H1 (cell line): ENCODE results near the gene PHC3. TPM values are rescaled to one million over a fixed set of nuclear protein-coding genes. Genes with fewer than 3 reads are reported as not detected.

Experiments
- CTCF ChIA-PET: fragments of 300-600 bp; sonication (Branson Sonifier 250); formaldehyde crosslinking; loops from one replicate; lab custom pipeline; 2021; ENCODE audit not compliant: partially characterized antibody; lab: Charles Lee
- POLR2A ChIA-PET: fragments of 300-600 bp; sonication (Branson Sonifier 250); formaldehyde crosslinking; loops from one replicate; lab custom pipeline; 2021; ENCODE audit warnings: inconsistent platforms; ENCODE audit not compliant: partially characterized antibody; lab: Charles Lee
- DNase-seq, 2 experiments: peaks; one replicate each; pipeline versions ENCODE4 v3.0.0 to v3.0.0-alpha.2; 2010 to 2022; ENCODE audit warnings: low spot score in 2 of 2, low read depth in 1 of 2, mixed read lengths in 1 of 2
- FAIRE-seq: peaks from 2 replicates; lab custom pipeline; 2011; peaks lifted over from hg19 to GRCh38; lab: Jason Lieb, UNC
- H2AFZ ChIP-seq: 2 replicates; pipeline ENCODE4 v1.8.1; 2012; ENCODE audit warnings: low read length, inconsistent platforms
- H2AK5ac ChIP-seq: 2 replicates; pipeline ENCODE4 v1.6.1; 2013; ENCODE audit warnings: low read depth, low read length
- H2BK120ac ChIP-seq: replicated peaks from 2 replicates; pipeline ENCODE3; 2013; ENCODE audit warnings: low read depth, low read length, inconsistent platforms
- H2BK12ac ChIP-seq: 2 replicates; pipeline ENCODE4 v1.6.1; 2013; ENCODE audit warnings: low read depth, low read length
- H2BK15ac ChIP-seq: 2 replicates; pipeline ENCODE4 v1.6.1; 2013; ENCODE audit warnings: low read length
- H2BK20ac ChIP-seq: 2 replicates; pipeline ENCODE4 v1.6.1; 2013; ENCODE audit warnings: low read length
- H2BK5ac ChIP-seq: 2 replicates; pipeline ENCODE4 v1.6.1; 2013; ENCODE audit warnings: low read depth, low read length
- H3K14ac ChIP-seq: 2 replicates; pipeline ENCODE4 v1.6.1; 2013; ENCODE audit warnings: inconsistent platforms; ENCODE audit not compliant: insufficient read length
- H3K18ac ChIP-seq: 2 replicates; pipeline ENCODE4 v1.6.1; 2013; ENCODE audit warnings: low read length; ENCODE audit errors: extremely low read depth
- H3K23ac ChIP-seq: 2 replicates; pipeline ENCODE4 v1.6.1; 2013; ENCODE audit warnings: inconsistent platforms; ENCODE audit not compliant: insufficient read length
- H3K23me2 ChIP-seq: 2 replicates; pipeline ENCODE4 v1.6.1; 2013; ENCODE audit warnings: low read depth, low read length
- H3K27ac ChIP-seq: 2 replicates; pipeline ENCODE4 v1.6.1; 2011; ENCODE audit warnings: low read depth, low read length, inconsistent platforms
- H3K27me3 ChIP-seq, 4 experiments: replicated peaks in 1 of 4; 1 replicate in 1 of 4; 2 replicates in 3 of 4; pipeline versions ENCODE4 v1.6.1 to v1.8.1; 2011 to 2013; ENCODE audit warnings: low read length in 3 of 4, mild to moderate bottlenecking in 3 of 4, inconsistent platforms in 2 of 4, mixed read lengths in 2 of 4, moderate library complexity in 1 of 4; ENCODE audit not compliant: control insufficient read depth in 3 of 4, insufficient read depth in 3 of 4; ENCODE audit errors: extremely low read depth in 1 of 4
- H3K36me3 ChIP-seq, 4 experiments: 2 replicates each; pipeline versions ENCODE4 v1.6.1 to v1.8.1; 2011 to 2013; ENCODE audit warnings: mild to moderate bottlenecking in 4 of 4, low read length in 3 of 4, moderate library complexity in 2 of 4, control low read depth in 1 of 4, inconsistent platforms in 1 of 4; ENCODE audit not compliant: insufficient read depth in 4 of 4, control insufficient read depth in 2 of 4
- H3K4ac ChIP-seq: replicated peaks from 2 replicates; pipeline ENCODE3; 2013; ENCODE audit warnings: low read length, low read depth, mixed read lengths, inconsistent platforms; ENCODE audit not compliant: insufficient read length
- H3K4me1 ChIP-seq, 4 experiments: replicated peaks in 1 of 4; 1 replicate in 1 of 4; 2 replicates in 3 of 4; pipeline versions ENCODE4 v1.6.1 to v1.8.1; 2011 to 2013; ENCODE audit warnings: low read length in 3 of 4, inconsistent platforms in 2 of 4, mixed read lengths in 1 of 4; ENCODE audit not compliant: insufficient read depth in 4 of 4, control insufficient read depth in 3 of 4
- H3K4me2 ChIP-seq, 2 experiments: 2 replicates each; pipeline versions ENCODE4 v1.6.1 to v1.8.1; 2011 to 2013; ENCODE audit warnings: low read depth in 2 of 2, low read length in 2 of 2, control low read depth in 1 of 2, inconsistent platforms in 1 of 2, mild to moderate bottlenecking in 1 of 2; ENCODE audit not compliant: insufficient read depth in 1 of 2
- H3K4me3 ChIP-seq, 4 experiments: fragments of 200-600, 300-600 bp in 1 of 4; sonication (generic), shearing (Covaris generic), sonication (Bioruptor Twin) in 1 of 4; 2 replicates each; pipeline versions ENCODE4 v1.5.1 to v1.8.1; 2011 to 2016; ENCODE audit warnings: low read length in 4 of 4, low read depth in 3 of 4, control low read depth in 2 of 4, inconsistent platforms in 2 of 4, mild to moderate bottlenecking in 2 of 4, mixed read lengths in 1 of 4, moderate library complexity in 1 of 4; ENCODE audit not compliant: insufficient read depth in 2 of 4; ENCODE audit errors: extremely low read depth in 1 of 4
- H3K56ac ChIP-seq: replicated peaks from 2 replicates; pipeline ENCODE3; 2013; ENCODE audit warnings: low read depth, mild to moderate bottlenecking, mixed read lengths, low read length, inconsistent platforms; ENCODE audit not compliant: insufficient read length
- H3K79me1 ChIP-seq: 2 replicates; pipeline ENCODE4 v1.6.1; 2013; ENCODE audit warnings: low read depth, low read length, control low read depth
- H3K79me2 ChIP-seq, 2 experiments: 2 replicates each; pipeline versions ENCODE4 v1.6.1 to v1.8.1; 2012 to 2013; ENCODE audit warnings: low read length in 2 of 2, mild to moderate bottlenecking in 2 of 2, inconsistent platforms in 1 of 2; ENCODE audit not compliant: insufficient read depth in 2 of 2, control insufficient read depth in 1 of 2
- H3K9ac ChIP-seq, 4 experiments: replicated peaks in 1 of 4; 1 replicate in 1 of 4; 2 replicates in 3 of 4; pipeline versions ENCODE4 v1.6.1 to v1.8.1; 2011 to 2013; ENCODE audit warnings: low read depth in 3 of 4, low read length in 3 of 4, control low read depth in 2 of 4, mild to moderate bottlenecking in 2 of 4, moderate library complexity in 2 of 4, inconsistent platforms in 1 of 4; ENCODE audit errors: extremely low read depth in 1 of 4
- H3K9me3 ChIP-seq, 2 experiments: 2 replicates each; pipeline versions ENCODE4 v1.6.1 to v1.8.1; 2012 to 2013; ENCODE audit warnings: mild to moderate bottlenecking in 2 of 2, moderate library complexity in 2 of 2, control low read depth in 1 of 2, inconsistent platforms in 1 of 2, low read depth in 1 of 2, low read length in 1 of 2, mixed read lengths in 1 of 2; ENCODE audit not compliant: insufficient read depth in 2 of 2
- H4K20me1 ChIP-seq, 2 experiments: replicated peaks in 1 of 2; 2 replicates each; pipeline versions ENCODE3 to v1.8.1; 2011 to 2013; ENCODE audit warnings: inconsistent platforms in 2 of 2, low read length in 2 of 2, mild to moderate bottlenecking in 1 of 2; ENCODE audit not compliant: insufficient read depth in 2 of 2, control insufficient read depth in 1 of 2
- H4K5ac ChIP-seq: 2 replicates; pipeline ENCODE4 v1.6.1; 2013; ENCODE audit warnings: low read length, low read depth, mixed read lengths, inconsistent platforms; ENCODE audit not compliant: insufficient read length
- H4K8ac ChIP-seq: 2 replicates; pipeline ENCODE4 v1.8.0; 2013; ENCODE audit warnings: mild to moderate bottlenecking, moderate library complexity, low read length, inconsistent platforms; ENCODE audit not compliant: insufficient read depth; ENCODE audit errors: extremely low read depth
- H4K91ac ChIP-seq: replicated peaks from 2 replicates; pipeline ENCODE3; 2013; ENCODE audit warnings: low read length, mixed read lengths, inconsistent platforms; ENCODE audit not compliant: insufficient read length
- MAFK ChIP-seq: IDR thresholded peaks from 2 replicates; pipeline ENCODE4 v1.6.1; 2012; ENCODE audit warnings: low read depth, mild to moderate bottlenecking, improper control_type of control experiment, low read length
- ZNF274 ChIP-seq: IDR thresholded peaks from 2 replicates; pipeline ENCODE4 v1.7.0; 2012; ENCODE audit warnings: low read length, borderline replicate concordance; ENCODE audit errors: extremely low read depth
- WGBS, 2 experiments: shearing (Covaris generic) in 1 of 2; methylation state at CpG; one replicate each; pipeline versions ENCODE4 v1.1.6 to v1.1.7; 2013 to 2015; ENCODE audit warnings: low lambda C conversion rate in 2 of 2, mixed read lengths in 2 of 2, inconsistent platforms in 1 of 2, low coverage in 1 of 2, missing lambda C conversion rate in 1 of 2; ENCODE audit not compliant: insufficient replicate concordance in 2 of 2, insufficient coverage in 1 of 2, insufficient read length in 1 of 2; ENCODE audit errors: extremely low coverage in 1 of 2, missing lambda C conversion rate in 1 of 2; 5-methylcytosine and 5-hydroxymethylcytosine counted together
- polyA plus RNA-seq, 7 experiments: library from polyadenylated mRNA; depleted of rRNA in 3 of 7; stranded (reverse) in 5 of 7; unstranded in 2 of 7; fragments of >200 nt in 5 of 7; fragments of 200-250 nt in 2 of 7; gene quantifications; 1 replicate in 5 of 7; 2 replicates in 1 of 7; 4 replicates in 1 of 7; pipeline versions ENCODE4 v1.2.1 to v1.2.3, GENCODE V29; 2011 to 2013; ENCODE audit warnings: missing spikeins in 2 of 7, mixed read lengths in 2 of 7
- total RNA-seq: library from RNA; stranded (reverse); fragmentation: NEBNext Ultra II Directional; extraction: Animal tissue kit (Norgen Biotek cat#: 25700); gene quantifications from 2 replicates; pipeline ENCODE4 v1.2.1, GENCODE V29; 2021

Gene PHC3
- total and polyA plus RNA-seq, 2 of the 8 experiments (the other 6 are each of a cell fraction or from before 2014, with no cell fraction given), result 26.4 to 29.2 TPM

- H2AK5ac ChIP-seq, result no peak overlapping the region
- POLR2A ChIA-PET, result no interaction called here
- H3K9ac ChIP-seq, result no peak overlapping the region
- H3K9me3 ChIP-seq, result no peaks in the 10 kb centered on the region
- H2BK15ac ChIP-seq, result no peak overlapping the region
- H3K36me3 ChIP-seq, result peaks cover 0 to 24% (median 7%) of the 10 kb centered on the region in 4 experiments; a peak in 2 of 8 replicates
- H4K8ac ChIP-seq, result no peak overlapping the region
- no peaks in the 10 kb centered on the region for H3K27me3 ChIP-seq
- H3K4me1 ChIP-seq, result no peaks in the 10 kb centered on the region
- WGBS, 2 experiments, result 97% methylated on average over 6 of the region's 6 CpGs; no CpG with 5 or more reads in 1 of the 2 experiments
- no peak overlapping the region for H3K4me3 ChIP-seq
- no peaks in the 10 kb centered on the region for H3K79me2 ChIP-seq
- no peak overlapping the region for H4K5ac ChIP-seq
- H3K23me2 ChIP-seq, result no peaks in the 10 kb centered on the region
- H4K91ac ChIP-seq, result no peak overlapping the region
- FAIRE-seq (no peak), DNase-seq (no peak)
- H2AFZ ChIP-seq, result no peak overlapping the region
- no peaks in the 10 kb centered on the region for H4K20me1 ChIP-seq
- TF ChIP-seq ZNF274 (no peak), MAFK (peak; percentile 71)
- H3K23ac ChIP-seq, result no peak overlapping the region
- CTCF ChIA-PET, result interaction anchor here (1.2 kb wide), 1 partner anchor 10 kb away, joined by 5 read pairs; no protein-coding TSS in a partner anchor
- H3K79me1 ChIP-seq, result no peaks in the 10 kb centered on the region
- H2BK120ac ChIP-seq, result no peak overlapping the region
- H3K4ac ChIP-seq, result no peak overlapping the region
- no peak overlapping the region for H2BK20ac ChIP-seq
- no peak overlapping the region for H3K56ac ChIP-seq
- H2BK12ac ChIP-seq, result no peak overlapping the region
- H3K4me2 ChIP-seq, result no peak overlapping the region
- H2BK5ac ChIP-seq, result no peak overlapping the region
- no peak overlapping the region for H3K18ac ChIP-seq
- H3K14ac ChIP-seq, result no peak overlapping the region
- H3K27ac ChIP-seq, result no peak overlapping the region
Observed at GRCh38 chr3:170085396-170085795, 96.1 kb downstream of the PHC3 start.
